Heart left ventricle (tissue), 13 donors: Measurements from ENCODE around the gene WSCD1.

Experiments
- POLR2A ChIP-seq, 2 donors: fragments of 450-650 bp; IDR thresholded peaks; one replicate each; pipeline ENCODE4 v1.6.1; 2017; ENCODE audit warnings: antibody characterized with exemption in 2 of 2, mild to moderate bottlenecking in 2 of 2, moderate library complexity in 2 of 2
- TF ChIP-seq, protein P1 (sequence below), 12 donors: fragments of 200-600 bp; sonication (generic) in 4 of 12; IDR thresholded peaks; one replicate each; pipeline versions ENCODE4 v1.5.0 to v1.8.0; 2018 to 2022; ENCODE audit warnings: antibody characterized with exemption in 12 of 12, mild to moderate bottlenecking in 5 of 12
- donor health status: ischemic (EF 13 %, LVEDD 7.1; RV severe dilation, severe dysfunction).
- donor health status: DM: no; HTN: yes; CAD: no.
- donor health status: DM: no; HTN: no; CAD: no.
- donor health status: ischemic (EF 25% LVEDD 6.9; RV normal size, moderate dysfunction).
- donor health status: ischemic (EF 25% LVEDD 5.7; RV mildly dilated, moderate dysfunction).
- donor health status: ischemic (EF 35%, LVEDD 5.7; RV mildly dilated, moderate dysfunction).
- donor health status: nonischemic (EF 11% LVEDD 7.7; RV severe dilation, severe dysfunction).
- donor health status: DM: yes; HTN: yes; CAD: no.
- donor health status: PGD.
- donor health status: ischemic (EF 29% LVEDD 5.4; RV normal size, mild dysfunction).
- donor health status: nonischemic (EF 23%, LVEDD 6.1; RV moderate dilation, normal function).

DNA sequence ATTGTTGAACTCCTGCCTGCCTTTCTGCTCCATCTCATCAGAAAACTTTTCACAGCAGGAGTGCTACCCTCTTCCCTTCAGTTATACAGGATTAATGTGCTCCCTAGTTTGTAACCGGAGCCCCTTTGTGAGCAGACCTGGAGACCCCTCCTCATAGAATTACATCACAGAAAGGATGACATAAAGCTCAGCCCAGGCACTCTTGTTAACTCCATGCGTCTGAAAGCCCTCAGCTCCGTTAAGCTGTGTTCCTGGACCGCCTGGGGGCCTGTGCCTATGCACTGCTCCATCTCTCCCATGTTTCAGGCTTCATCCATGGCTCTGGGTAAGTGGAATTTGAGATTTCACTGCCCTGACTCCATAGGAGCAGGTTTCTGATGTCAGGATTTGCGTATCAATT is 7.6 kb downstream of the WSCD1 start:
- TF ChIP-seq, protein P1, sequence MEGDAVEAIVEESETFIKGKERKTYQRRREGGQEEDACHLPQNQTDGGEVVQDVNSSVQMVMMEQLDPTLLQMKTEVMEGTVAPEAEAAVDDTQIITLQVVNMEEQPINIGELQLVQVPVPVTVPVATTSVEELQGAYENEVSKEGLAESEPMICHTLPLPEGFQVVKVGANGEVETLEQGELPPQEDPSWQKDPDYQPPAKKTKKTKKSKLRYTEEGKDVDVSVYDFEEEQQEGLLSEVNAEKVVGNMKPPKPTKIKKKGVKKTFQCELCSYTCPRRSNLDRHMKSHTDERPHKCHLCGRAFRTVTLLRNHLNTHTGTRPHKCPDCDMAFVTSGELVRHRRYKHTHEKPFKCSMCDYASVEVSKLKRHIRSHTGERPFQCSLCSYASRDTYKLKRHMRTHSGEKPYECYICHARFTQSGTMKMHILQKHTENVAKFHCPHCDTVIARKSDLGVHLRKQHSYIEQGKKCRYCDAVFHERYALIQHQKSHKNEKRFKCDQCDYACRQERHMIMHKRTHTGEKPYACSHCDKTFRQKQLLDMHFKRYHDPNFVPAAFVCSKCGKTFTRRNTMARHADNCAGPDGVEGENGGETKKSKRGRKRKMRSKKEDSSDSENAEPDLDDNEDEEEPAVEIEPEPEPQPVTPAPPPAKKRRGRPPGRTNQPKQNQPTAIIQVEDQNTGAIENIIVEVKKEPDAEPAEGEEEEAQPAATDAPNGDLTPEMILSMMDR (IDR thresholded peaks at IDR 0.05): no peak
- TF ChIP-seq POLR2A (IDR thresholded peaks at IDR 0.05): no peak
